ENCODE results near the gene HAAO. TPM values are rescaled to one million over a fixed set of nuclear protein-coding genes. Genes with fewer than 3 reads are reported as not detected.
"Not testable (repeated sequence)": the region's sequence is repeated elsewhere in the genome, so short reads cannot be mapped to it uniquely, and the experiment has no call there.

HAAO gene
- total RNA-seq, 1 experiment from 2014 or later, result not detected

DNA sequence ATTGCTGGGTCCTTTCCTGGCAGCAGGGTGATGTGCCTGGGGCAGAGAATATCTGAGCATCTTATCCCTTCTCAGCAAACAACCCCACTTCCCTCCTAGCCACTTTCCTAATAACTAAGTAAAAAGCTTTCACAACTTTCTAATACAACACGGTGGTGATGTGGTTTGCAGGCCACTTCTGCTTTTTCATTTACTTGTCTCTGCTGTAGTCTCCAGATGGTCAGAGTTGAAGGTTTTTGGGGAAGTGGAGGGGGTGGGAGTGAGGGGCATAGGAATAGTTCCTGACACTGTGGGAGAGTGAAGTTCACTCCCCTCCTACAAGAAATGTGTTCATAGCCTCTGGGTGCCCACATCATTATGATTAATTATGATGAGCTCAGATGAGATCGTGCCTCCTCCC is 40.1 kb downstream of the HAAO start:
- DNase-seq (ENCODE audit: low spot score), result no peak

GRCh38 chr2:42748840-42749239 is 43.5 kb downstream of the HAAO start:
- DNase-seq (ENCODE audit: low spot score), result no peak

DNA sequence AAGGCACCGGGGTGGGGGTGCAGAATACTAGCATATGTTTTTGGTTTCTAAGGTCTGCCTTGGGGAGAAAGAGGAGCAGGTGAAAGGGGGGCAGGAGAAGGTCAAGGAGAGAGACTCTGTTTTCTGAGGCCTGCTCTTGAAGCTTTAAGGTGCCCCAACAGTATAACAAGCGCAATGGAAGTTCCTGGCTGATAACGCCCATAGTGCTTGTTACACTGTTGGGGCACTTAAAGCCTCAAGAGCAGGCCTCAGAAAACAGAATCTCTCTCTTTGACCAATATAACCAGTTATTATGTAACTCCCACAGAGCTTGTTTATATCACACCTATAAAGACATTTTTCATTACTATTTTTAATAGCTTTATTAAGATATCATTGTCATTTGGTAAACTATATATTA is 45.0 kb downstream of the HAAO start:
- DNase-seq (ENCODE audit: low spot score), result no peak

DNA sequence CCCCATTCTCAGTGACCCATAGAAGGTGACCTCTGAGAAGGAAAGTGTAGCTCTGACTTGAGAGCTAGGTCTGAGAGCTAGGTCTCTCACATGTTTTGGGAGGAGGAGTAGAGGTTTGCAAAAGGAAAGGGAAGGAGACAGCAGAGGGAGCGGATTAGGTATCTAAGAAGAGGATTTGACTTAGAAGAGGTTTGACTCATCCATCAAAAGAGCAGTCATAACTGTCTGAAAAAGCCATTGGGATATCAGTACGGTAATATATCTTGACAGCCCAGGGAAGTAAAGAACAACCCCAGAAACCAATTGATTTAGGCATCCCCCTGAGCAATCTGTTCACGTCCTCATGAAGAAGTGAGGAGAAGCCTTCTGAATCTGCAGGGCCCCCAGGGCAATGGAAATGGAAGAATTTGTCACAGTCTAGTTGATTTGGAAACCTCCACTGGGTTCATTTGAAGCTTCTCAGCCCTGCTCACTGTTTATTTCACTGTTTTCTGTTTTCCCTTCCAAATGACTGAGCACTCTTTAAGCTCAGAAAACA is 47.8 kb downstream of the HAAO start:
- no peak for DNase-seq (ENCODE audit: low spot score)

- DNase-seq (ENCODE audit: low spot score), result no peak
Observed at GRCh38 chr2:42743659-42743990, 48.8 kb downstream of the HAAO start.

- no peak for DNase-seq (ENCODE audit: low spot score)
Observed at GRCh38 chr2:42742740-42743658, 49.4 kb downstream of the HAAO start.

GRCh38 chr2:42741140-42741539 is 51.2 kb downstream of the HAAO start:
- DNase-seq (ENCODE audit: low spot score), result no peak

- DNase-seq (ENCODE audit: low spot score), result no peak
Observed at GRCh38 chr2:42736598-42737322, 55.6 kb downstream of the HAAO start.

DNA sequence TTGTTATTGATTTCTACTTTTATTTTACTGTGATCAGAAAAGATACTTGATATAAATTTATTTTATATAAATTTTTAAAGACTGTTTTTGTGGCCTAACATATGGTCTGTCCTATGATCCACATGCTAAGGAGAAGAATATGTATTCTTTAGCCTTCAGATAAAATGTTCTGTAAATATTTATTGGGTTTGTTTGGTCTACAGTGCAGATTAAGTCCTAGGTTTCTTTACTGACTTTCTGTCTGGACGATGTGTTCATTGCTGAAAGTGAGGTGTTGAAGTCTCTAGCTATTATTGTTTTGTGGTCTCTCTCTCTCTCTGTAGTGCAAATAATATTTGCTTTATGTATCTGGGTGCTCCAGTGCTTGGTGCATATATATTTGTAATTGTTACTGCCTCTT is 58.5 kb downstream of the HAAO start:
- no peak for DNase-seq (ENCODE audit: low spot score)

DNA sequence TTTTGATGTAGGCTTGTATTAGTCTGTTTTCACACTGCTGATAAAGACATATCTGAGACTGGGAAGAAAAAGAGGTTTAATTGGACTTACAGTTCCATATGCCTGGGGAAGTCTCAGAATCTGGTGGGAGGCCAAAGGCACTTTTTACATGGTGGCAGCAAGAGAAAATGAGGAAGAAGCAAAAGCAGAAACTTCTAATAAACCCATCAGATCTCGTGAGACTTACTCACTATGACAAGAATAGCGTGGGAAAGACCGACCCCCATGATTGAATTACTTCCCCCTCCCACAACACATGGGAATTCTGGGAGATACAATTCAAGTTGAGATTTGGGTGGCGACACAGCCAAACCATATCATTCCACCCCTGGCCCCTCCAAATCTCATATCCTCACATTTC is 61.1 kb downstream of the HAAO start:
- DNase-seq (ENCODE audit: low spot score), result not testable (repeated sequence)

DNA sequence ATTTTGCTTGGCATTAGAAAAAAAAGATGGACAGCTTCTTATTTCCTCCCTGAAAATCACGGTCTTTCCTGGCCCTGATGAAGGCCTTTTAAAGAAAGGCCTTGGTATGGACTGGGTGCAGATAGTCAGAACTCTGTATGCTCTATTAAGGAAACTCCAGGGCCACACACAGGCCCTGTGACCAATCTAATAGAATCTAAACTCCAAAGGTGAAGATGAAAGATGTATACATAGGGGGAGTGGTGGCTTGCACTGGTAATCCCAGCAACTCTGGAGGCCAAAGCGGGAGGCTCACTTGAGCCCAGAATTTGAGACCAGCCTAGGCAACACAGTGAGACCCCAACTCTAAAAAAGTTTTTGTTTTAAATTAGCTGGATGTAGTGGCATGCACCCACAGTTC is 65.7 kb downstream of the HAAO start:
- DNase-seq (ENCODE audit: low spot score), result no peak

- DNase-seq (ENCODE audit: low spot score), result no peak
Observed at GRCh38 chr2:42725657-42726056, 66.7 kb downstream of the HAAO start.

DNA sequence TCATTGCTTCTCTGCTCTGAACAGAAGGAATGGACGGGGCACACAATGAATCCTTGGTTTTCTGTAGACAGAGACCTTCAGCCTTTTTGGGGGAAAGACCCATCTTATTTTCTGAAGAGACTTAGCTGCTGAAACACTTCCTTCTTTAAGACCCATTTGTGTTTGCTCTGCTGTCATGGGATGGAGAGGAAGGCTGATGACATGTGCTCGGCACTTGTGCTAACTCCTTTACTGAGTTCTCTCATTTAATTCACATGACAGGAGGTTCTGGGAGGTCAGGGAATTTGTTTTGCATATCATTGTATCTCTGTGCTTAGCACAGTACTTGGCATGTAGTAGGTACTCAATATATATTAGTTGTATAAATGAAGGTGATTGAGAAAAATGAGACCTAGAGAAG is 67.5 kb downstream of the HAAO start:
- DNase-seq (ENCODE audit: low spot score), result no peak

DNA sequence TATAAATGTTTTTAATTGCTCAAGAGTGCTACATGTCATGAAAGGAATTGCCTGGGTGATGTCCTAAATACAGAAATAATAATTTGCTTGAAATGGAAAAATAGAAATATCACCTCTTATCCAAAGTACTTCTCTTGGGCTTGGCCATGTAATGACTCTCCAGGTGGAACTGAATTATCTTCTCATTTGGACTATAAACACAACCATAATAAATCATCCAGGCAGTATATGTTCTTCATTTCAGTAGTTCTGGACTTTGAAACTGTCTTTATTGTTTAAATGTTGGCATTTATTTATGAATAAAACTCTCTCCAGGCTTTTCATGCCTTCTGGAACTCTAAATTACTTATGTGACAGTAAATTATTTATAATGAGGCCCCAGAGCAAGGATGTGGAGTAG is 68.9 kb downstream of the HAAO start:
- no peak for DNase-seq (ENCODE audit: low spot score)

- DNase-seq (ENCODE audit: low spot score), result no peak
Observed at GRCh38 chr2:42722320-42723190, 69.8 kb downstream of the HAAO start.

DNA sequence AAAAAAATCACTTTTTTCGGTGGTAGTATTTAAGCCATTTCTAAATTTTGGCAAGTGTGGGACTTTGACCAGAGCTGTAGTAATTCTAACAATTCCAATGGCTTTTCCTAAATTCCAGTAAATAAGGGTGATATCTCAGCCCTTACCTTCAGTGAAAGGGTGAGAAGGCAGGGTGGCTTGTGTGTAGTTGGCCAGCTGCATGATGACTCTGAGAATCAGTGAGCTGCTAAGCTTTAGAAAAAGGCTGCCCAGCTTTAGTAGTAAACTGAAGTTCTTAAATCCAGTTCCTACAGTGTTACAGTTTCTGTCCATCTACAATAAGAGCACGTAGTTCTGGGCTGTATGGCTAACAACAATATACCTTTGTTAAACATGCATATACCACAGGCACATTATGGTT is 70.5 kb downstream of the HAAO start:
- no peak for DNase-seq (ENCODE audit: low spot score)

Other genes starting within 250 kb of the HAAO start
- 16.2 and 18.4 TPM in 2 replicates for gene MTA3, start 224.0 kb downstream of the HAAO start, total RNA-seq (2014; rRNA removed; shearing (Covaris generic))
- gene OXER1, start 28.4 kb downstream of the HAAO start, total RNA-seq (2014; rRNA removed; shearing (Covaris generic)), result not detected in 2 replicates